C4-2B (cell line): Measurements from ENCODE around the gene NDST4.

Experiments used
- H3K27ac ChIP-seq: fragments of 450-650 bp; 2 replicates; pipeline ENCODE4 v1.5.1; 2017
- ZFX ChIP-seq: fragments of 450-650 bp; IDR thresholded peaks from 2 replicates; pipeline ENCODE4 v1.6.1; 2017
- TF ChIP-seq, protein P1 (sequence below): fragments of 450-650 bp; conservative IDR thresholded peaks from 2 replicates; pipeline ENCODE4 v1.5.1; 2017; ENCODE audit warnings: mild to moderate bottlenecking

NDST4 gene

DNA sequence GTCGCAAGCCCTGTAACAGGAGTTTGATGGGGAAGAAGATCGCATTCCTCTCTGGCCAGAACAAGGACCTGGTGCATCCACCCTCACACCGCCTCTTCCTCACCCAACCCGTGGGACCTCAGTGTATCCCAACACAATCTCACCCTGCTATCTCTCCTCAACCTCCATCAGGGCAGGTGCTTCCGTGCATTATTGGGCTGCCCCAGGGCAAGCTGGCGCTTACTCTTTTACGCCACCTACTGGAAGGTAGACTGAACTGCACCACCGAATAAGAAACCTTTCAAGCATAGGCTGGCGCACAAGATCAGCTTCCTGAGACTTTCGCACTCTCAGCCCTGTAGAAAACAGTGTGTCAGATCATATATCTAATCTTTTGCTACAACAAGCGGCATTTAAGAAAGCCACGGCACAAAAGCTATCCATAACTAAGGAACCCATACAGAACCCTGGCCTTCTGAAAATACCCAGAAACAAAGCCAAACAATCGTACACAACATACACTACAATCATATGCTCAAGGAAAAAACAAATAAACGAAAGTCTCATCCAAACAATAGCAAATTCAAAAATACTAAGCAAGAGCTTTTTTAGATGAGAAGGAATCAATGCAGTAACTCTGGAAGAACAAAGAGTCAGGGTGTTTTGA lies 305.5 kb downstream of the NDST4 start:
- no peak overlapping the region for H3K27ac ChIP-seq
- TF ChIP-seq ZFX = no peak
- TF ChIP-seq, protein P1, sequence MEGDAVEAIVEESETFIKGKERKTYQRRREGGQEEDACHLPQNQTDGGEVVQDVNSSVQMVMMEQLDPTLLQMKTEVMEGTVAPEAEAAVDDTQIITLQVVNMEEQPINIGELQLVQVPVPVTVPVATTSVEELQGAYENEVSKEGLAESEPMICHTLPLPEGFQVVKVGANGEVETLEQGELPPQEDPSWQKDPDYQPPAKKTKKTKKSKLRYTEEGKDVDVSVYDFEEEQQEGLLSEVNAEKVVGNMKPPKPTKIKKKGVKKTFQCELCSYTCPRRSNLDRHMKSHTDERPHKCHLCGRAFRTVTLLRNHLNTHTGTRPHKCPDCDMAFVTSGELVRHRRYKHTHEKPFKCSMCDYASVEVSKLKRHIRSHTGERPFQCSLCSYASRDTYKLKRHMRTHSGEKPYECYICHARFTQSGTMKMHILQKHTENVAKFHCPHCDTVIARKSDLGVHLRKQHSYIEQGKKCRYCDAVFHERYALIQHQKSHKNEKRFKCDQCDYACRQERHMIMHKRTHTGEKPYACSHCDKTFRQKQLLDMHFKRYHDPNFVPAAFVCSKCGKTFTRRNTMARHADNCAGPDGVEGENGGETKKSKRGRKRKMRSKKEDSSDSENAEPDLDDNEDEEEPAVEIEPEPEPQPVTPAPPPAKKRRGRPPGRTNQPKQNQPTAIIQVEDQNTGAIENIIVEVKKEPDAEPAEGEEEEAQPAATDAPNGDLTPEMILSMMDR = peak; percentile 92

DNA sequence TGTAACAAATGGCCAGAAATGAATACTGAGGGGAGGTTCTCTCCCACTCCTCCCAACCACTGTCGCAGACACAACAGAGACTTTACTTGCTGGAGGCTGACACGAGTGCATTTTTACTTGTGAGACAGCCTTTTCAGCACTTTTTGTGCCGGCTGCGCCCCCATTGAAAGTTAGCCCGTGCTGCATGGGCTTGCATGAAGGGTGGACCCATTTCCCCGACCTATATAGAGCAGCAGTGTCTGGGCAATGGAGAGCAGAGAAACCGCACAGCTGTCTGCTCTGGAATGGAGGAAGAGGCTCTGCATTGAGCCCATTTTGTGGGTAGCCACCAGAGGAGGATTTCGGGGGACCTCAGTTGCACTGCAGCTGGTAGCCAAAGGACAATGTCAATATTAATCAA lies 306.1 kb downstream of the NDST4 start:
- no peak for TF ChIP-seq ZFX
- TF ChIP-seq, protein P1 = no peak
- no peak overlapping the region for H3K27ac ChIP-seq

GRCh38 chr4:114791976-114792375 lies 321.4 kb downstream of the NDST4 start:
- no peak overlapping the region for H3K27ac ChIP-seq
- TF ChIP-seq ZFX = no peak
- TF ChIP-seq, protein P1 = no peak

DNA sequence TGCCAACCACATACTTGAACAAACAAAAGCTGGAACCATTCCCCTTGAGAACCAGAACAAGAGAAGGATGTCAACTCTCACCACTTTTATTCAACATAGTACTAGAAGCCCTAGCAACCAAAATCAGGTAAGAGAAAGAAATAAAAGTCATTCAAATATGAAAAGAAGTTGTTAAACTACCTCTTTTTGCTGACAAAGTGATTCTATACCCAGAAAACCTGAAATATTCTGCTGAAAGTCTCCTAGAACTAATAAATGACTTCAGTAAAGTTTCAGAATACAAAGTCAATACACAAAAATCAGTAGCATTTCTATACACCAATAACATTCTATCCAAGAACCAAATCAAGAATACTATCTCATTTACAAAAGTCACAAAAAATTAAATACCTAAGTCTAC lies 327.9 kb downstream of the NDST4 start:
- TF ChIP-seq ZFX = no peak
- TF ChIP-seq, protein P1 = no peak
- H3K27ac ChIP-seq = no peak overlapping the region

- TF ChIP-seq, protein P1 = no peak
- TF ChIP-seq ZFX = no peak
- no peak overlapping the region for H3K27ac ChIP-seq
These were observed 330.2 kb downstream of the NDST4 start for GRCh38 chr4:114783215-114783595.

DNA sequence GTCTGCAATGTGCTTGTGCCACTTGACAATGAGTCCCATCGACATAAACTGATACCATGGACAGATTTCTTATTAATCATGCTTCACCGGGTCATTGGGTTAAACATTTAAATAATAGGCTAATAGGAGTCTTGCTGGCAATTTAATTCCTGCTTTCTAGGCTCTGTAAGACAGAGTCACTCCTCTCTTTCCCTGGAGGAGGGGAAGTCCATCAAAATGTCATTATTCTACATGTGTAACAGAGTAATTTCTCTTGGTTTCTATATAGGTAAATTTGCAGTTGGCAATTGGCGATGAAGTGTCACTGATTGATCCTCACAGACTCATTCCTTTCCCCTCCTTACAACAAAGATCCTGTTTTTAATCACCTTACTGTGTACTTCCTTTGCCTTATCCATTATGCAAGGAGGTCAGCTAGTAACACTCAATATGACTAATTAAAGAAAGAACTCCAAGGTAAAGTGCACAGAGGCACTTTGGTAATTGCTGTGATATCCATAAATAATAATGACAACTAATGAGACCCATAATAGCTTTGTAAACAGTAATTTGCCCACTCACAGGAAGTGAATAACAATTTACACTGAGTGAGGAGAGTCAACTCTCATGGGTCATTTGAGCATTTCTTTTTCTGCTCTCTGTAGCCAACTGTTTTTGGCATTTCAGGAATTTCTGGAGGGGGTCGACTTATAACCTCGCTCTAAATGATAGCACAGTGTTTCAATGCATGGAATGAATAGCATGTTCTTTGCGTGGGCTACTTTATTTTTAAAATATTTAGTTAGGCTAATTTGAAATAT lies 330.8 kb downstream of the NDST4 start:
- no peak overlapping the region for H3K27ac ChIP-seq
- TF ChIP-seq, protein P1 = no peak
- no peak for TF ChIP-seq ZFX

GRCh38 chr4:114780205-114780604 lies 333.2 kb downstream of the NDST4 start:
- no peak overlapping the region for H3K27ac ChIP-seq
- TF ChIP-seq, protein P1 = peak; percentile 28
- TF ChIP-seq ZFX = no peak
